Vagina (tissue), 2 donors: ENCODE measurements around the gene MYO10.

Experiments used
- CTCF ChIP-seq, 3 experiments: fragments of 450-650 bp in 2 of 3; fragments of 200-600 bp in 1 of 3; sonication (generic) in 1 of 3; IDR thresholded peaks; one replicate each; pipeline ENCODE4 v1.5.1; 2017 to 2019; ENCODE audit warnings: antibody characterized with exemption in 3 of 3, mild to moderate bottlenecking in 2 of 3, moderate library complexity in 2 of 3
- POLR2A ChIP-seq, 2 donors: fragments of 450-650 bp; IDR thresholded peaks; one replicate each; pipeline ENCODE4 v1.6.1; 2017; ENCODE audit warnings: antibody characterized with exemption in 2 of 2, mild to moderate bottlenecking in 2 of 2, moderate library complexity in 2 of 2

DNA sequence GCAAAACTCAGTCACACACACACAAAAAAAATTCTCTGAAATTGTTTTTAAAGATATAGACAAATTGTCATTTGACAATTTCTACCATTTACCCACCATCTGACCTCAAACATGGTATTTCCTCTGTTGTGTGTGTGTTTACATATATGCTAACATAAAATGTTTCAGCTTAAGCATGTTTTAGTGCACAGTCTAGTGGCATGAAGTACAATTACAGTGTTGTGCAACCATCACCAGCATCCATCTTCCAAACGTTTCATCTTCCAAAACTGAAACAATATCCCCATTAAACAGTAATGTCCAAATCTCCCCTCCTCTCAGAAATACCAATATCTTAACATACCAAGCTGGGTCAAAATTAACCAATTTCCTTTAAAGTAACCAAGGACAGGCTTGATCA lies 65.2 kb downstream of the MYO10 start:
- TF ChIP-seq CTCF (IDR thresholded peaks at IDR 0.05): no peak
- TF ChIP-seq POLR2A (IDR thresholded peaks at IDR 0.05): no peak
